ENCODE data around the gene ERAL1.
"Not testable (repeated sequence)": the region's sequence is repeated elsewhere in the genome, so short reads cannot be mapped to it uniquely, and the experiment has no call there.

The ERAL1 gene

GRCh38 chr17:28900986-28901726 lies 46.3 kb downstream of the ERAL1 start:
- Histone ChIP-seq H3K36me3 (peaks cover 44% of the 10 kb centered on the region), H3K4me3 (ENCODE audit: low read depth, low read length) (no peak overlapping the region; the same call in 1 of the 2 replicates), H3K27ac (no peak overlapping the region), H3K9me3 (ENCODE audit: severe bottlenecking) (no peaks in the 10 kb centered on the region), H3K27me3 (ENCODE audit: insufficient read depth, low read depth, severe bottlenecking) (no peaks in the 10 kb centered on the region)
- TF ChIP-seq CTCF (IDR thresholded peaks at IDR 0.05; ENCODE audit: low read depth, low read length): no peak
- no peak for DNase-seq

- Histone ChIP-seq H3K4me3 (ENCODE audit: low read depth, low read length) (peak overlapping the region; percentile 77), H3K27me3 (ENCODE audit: insufficient read depth, low read depth, severe bottlenecking) (no peaks in the 10 kb centered on the region), H3K36me3 (peaks cover 51% of the 10 kb centered on the region), H3K27ac (peak overlapping the region; percentile 97), H3K9me3 (ENCODE audit: severe bottlenecking) (no peaks in the 10 kb centered on the region)
- DNase-seq: peak; percentile 83
- no peak for TF ChIP-seq CTCF (IDR thresholded peaks at IDR 0.05; ENCODE audit: low read depth, low read length)
Measured at GRCh38 chr17:28901866-28902818, 47.3 kb downstream of the ERAL1 start.

GRCh38 chr17:28902819-28903545 lies 48.2 kb downstream of the ERAL1 start, which contains the start of gene DHRS13:
TSS of gene DHRS13 (minus strand) at chr17:28903079. CDS start at chr17:28902944, 135 bp downstream.
- H3K27ac ChIP-seq: peak within 1 kb of the TSS; percentile 97
- H3K36me3 ChIP-seq: peaks cover 52% of the 10 kb centered on the region
- peak; percentile 97 for TF ChIP-seq CTCF (IDR thresholded peaks at IDR 0.05; ENCODE audit: low read depth, low read length)

GRCh38 chr17:28903546-28903841 lies 48.7 kb downstream of the ERAL1 start:
- DNase-seq; H3K9me3 ChIP-seq (ENCODE audit: severe bottlenecking); H3K27ac ChIP-seq; H3K4me3 ChIP-seq (ENCODE audit: low read depth, low read length); H3K27me3 ChIP-seq (ENCODE audit: insufficient read depth, low read depth, severe bottlenecking): not testable (repeated sequence)
- peaks cover 52% of the 10 kb centered on the region for H3K36me3 ChIP-seq

More at GRCh38 chr17:28902819-28903545, 48.2 kb downstream of the ERAL1 start, which contains the start of gene DHRS13:
- Histone ChIP-seq H3K4me3 (ENCODE audit: low read depth, low read length) (peak within 1 kb of the TSS; percentile 77), H3K9me3 (ENCODE audit: severe bottlenecking) (no peaks in the 10 kb centered on the region), H3K27me3 (ENCODE audit: insufficient read depth, low read depth, severe bottlenecking) (no peaks in the 10 kb centered on the region)
- peak; percentile 95 for DNase-seq

GRCh38 chr17:28904800-28905199 lies 50.0 kb downstream of the ERAL1 start:
- TF ChIP-seq CTCF (IDR thresholded peaks at IDR 0.05; ENCODE audit: low read depth, low read length): no peak
- peaks cover 55% of the 10 kb centered on the region for H3K36me3 ChIP-seq
- H3K27me3 ChIP-seq (ENCODE audit: insufficient read depth, low read depth, severe bottlenecking): no peaks in the 10 kb centered on the region
- H3K27ac ChIP-seq: no peak overlapping the region
- DNase-seq: no peak
- no peak overlapping the region for H3K4me3 ChIP-seq (ENCODE audit: low read depth, low read length)
- H3K9me3 ChIP-seq (ENCODE audit: severe bottlenecking): no peaks in the 10 kb centered on the region
